ENCODE measurements around the gene USP10.

USP10 gene

DNA sequence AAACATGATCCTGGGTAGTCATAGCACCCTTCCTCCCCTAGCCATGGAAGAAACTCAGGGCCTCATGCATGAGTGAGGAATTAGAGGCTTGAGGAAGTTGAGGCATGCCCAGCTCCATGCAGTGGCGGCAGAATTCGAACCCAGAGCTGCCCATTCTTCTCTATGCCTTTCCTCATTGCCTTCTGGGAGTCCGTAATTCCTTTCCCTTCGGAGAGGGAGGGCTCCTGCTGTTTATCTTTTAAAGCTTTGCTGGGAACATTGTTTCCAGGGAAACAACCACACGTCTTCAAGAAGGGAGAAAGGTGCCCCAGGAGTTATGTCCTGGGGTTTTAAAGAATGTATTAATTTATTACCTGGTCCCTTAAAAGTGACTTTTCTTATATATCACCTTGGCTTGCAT is 128.5 kb downstream of the USP10 start:
- no peak for DNase-seq
